K562 (cell line): Measurements from ENCODE around the gene FNBP1. TPM values are rescaled to one million over a fixed set of nuclear protein-coding genes. Genes with fewer than 3 reads are reported as not detected.

Experiments
- ATAC-seq: fragments of 200-7000 bp; cut with Tn5 transposase; 3 replicates; pipeline ENCODE4 v1.9.1; 2020; ENCODE audit warnings: moderate library complexity
- BruUV-seq: library from RNA; stranded (reverse); fragments of 400-500 nt; replicated peaks from 2 replicates; lab custom pipeline; 2021; lab: Mats Ljungman, UMichigan
- CTCF ChIA-PET: fragments of 300-600 bp; formaldehyde crosslinking; extraction: SDS; loops from one replicate; lab custom pipeline; 2021; ENCODE audit warnings: low intra/inter-chr PET ratio; lab: Yijun Ruan, JAX
- POLR2A ChIA-PET: fragments of 300-600, 350-650 bp; sonication (Branson Sonifier 250); formaldehyde crosslinking; extraction: SDS; loops from one replicate; lab custom pipeline; 2021; ENCODE audit warnings: antibody characterized with exemption, inconsistent platforms; lab: Yijun Ruan, JAX
- DNase-seq, 4 experiments: peaks; one replicate each; pipeline versions ENCODE4 v3.0.0 to v3.0.0-alpha.2; 2011 to 2018; ENCODE audit warnings: low spot score in 3 of 4, mixed read lengths in 3 of 4; ENCODE audit errors: extremely low read depth in 1 of 4
- FAIRE-seq: peaks from 2 replicates; lab custom pipeline; 2011; peaks lifted over from hg19 to GRCh38; lab: Jason Lieb, UNC
- H2AFZ ChIP-seq: 2 replicates; pipeline ENCODE4 v1.6.0; 2011; ENCODE audit warnings: low read depth, low read length, control low read depth, inconsistent platforms
- H3K27ac ChIP-seq: fragments of 200-600 bp; 3 replicates; pipeline ENCODE4 v1.8.0; 2011; ENCODE audit warnings: low read depth, mild to moderate bottlenecking, control low read depth, inconsistent platforms, low read length, moderate library complexity, mixed read lengths; ENCODE audit errors: extremely low read depth
- H3K27me3 ChIP-seq, 2 experiments: fragments of 300-600 bp in 1 of 2; 2 replicates in 1 of 2; 3 replicates in 1 of 2; pipeline versions ENCODE4 v1.6.0 to v1.8.0; 2011; ENCODE audit warnings: inconsistent platforms in 2 of 2, low read length in 2 of 2, mild to moderate bottlenecking in 1 of 2, mixed read lengths in 1 of 2, moderate library complexity in 1 of 2; ENCODE audit not compliant: control insufficient read depth in 2 of 2, insufficient read depth in 2 of 2
- H3K36me3 ChIP-seq: fragments of 300-600 bp; 3 replicates; pipeline ENCODE4 v1.8.0; 2011; ENCODE audit warnings: mild to moderate bottlenecking, low read length, inconsistent platforms; ENCODE audit not compliant: control insufficient read depth, insufficient read depth
- H3K4me1 ChIP-seq, 2 experiments: fragments of 200-600 bp in 1 of 2; replicated peaks in 1 of 2; 2 replicates in 1 of 2; 3 replicates in 1 of 2; pipeline versions ENCODE4 v1.5.1 to v1.8.0; 2011; ENCODE audit warnings: inconsistent platforms in 2 of 2, low read length in 2 of 2, mild to moderate bottlenecking in 1 of 2, mixed read lengths in 1 of 2, moderate library complexity in 1 of 2; ENCODE audit not compliant: control insufficient read depth in 2 of 2, insufficient read depth in 2 of 2
- H3K4me2 ChIP-seq: 2 replicates; pipeline ENCODE4 v1.6.1; 2011; ENCODE audit warnings: low read length, control low read depth, inconsistent platforms, mixed read lengths; ENCODE audit not compliant: insufficient read depth
- H3K4me3 ChIP-seq: fragments of 200-600 bp; sonication (generic), shearing (Covaris generic); 2 replicates; pipeline ENCODE4 v1.5.1; 2016; ENCODE audit warnings: control low read depth, inconsistent platforms
- H3K79me2 ChIP-seq: fragments of 200-600 bp; 3 replicates; pipeline ENCODE4 v1.8.0; 2011; ENCODE audit warnings: low read length, inconsistent platforms; ENCODE audit not compliant: control insufficient read depth, insufficient read depth
- H3K9ac ChIP-seq, 2 experiments: 2 replicates each; pipeline versions ENCODE4 v1.6.0 to v1.6.1; 2011; ENCODE audit warnings: low read depth in 2 of 2, low read length in 2 of 2, control low read depth in 1 of 2, inconsistent platforms in 1 of 2, mild to moderate bottlenecking in 1 of 2, mixed read lengths in 1 of 2; ENCODE audit not compliant: insufficient read depth in 1 of 2
- H3K9me1 ChIP-seq: one replicate; pipeline ENCODE4 v1.6.0; 2011; ENCODE audit warnings: inconsistent platforms, mild to moderate bottlenecking, low read length, moderate library complexity; ENCODE audit not compliant: control insufficient read depth, insufficient read depth
- H3K9me3 ChIP-seq: replicated peaks from 2 replicates; pipeline ENCODE4 v1.5.1; 2011; ENCODE audit warnings: low read depth, low read length, inconsistent platforms; ENCODE audit not compliant: control insufficient read depth, insufficient read depth
- H4K20me1 ChIP-seq: replicated peaks from 2 replicates; pipeline ENCODE4 v1.6.1; 2011; ENCODE audit warnings: low read length, inconsistent platforms, mixed read lengths; ENCODE audit not compliant: control insufficient read depth, insufficient read depth
- BRCA1 ChIP-seq, 2 experiments: fragments of 450-650 bp in 1 of 2; sonication (generic) in 1 of 2; formaldehyde crosslinking in 1 of 2; IDR thresholded peaks; 2 replicates each; pipeline versions ENCODE4 v1.5.0 to v1.6.1; 2017 to 2020; ENCODE audit warnings: mild to moderate bottlenecking in 1 of 2, missing genetic modification reagents in 1 of 2
- MGA ChIP-seq: fragments of 450-650 bp; IDR thresholded peaks from 2 replicates; pipeline ENCODE4 v1.6.1; 2016; ENCODE audit warnings: mild to moderate bottlenecking, moderate library complexity
- WGBS: fragments of 100-300 bp; shearing (Covaris generic); methylation state at CpG from one replicate; pipeline ENCODE4 v1.1.6; 2016; ENCODE audit warnings: low coverage, mixed read lengths; ENCODE audit not compliant: insufficient coverage; ENCODE audit errors: missing lambda C conversion rate; 5-methylcytosine and 5-hydroxymethylcytosine counted together
- in situ Hi-C: fragments of 300-500 bp; cut with MboI; formaldehyde crosslinking; loops from 4 replicates; pipeline ENCODE4 v1.15.0; 2018; ENCODE audit warnings: inconsistent platforms, mixed read lengths
- intact Hi-C: fragments of 100-400 bp; cut with micrococcal nuclease; formaldehyde crosslinking; loops from 2 replicates; pipeline ENCODE4 v1.14.2; 2022
- polyA plus RNA-seq, 8 experiments: library from polyadenylated mRNA; depleted of rRNA in 4 of 8; stranded (reverse) in 5 of 8; unstranded in 3 of 8; fragments of >200 nt; fragmentation: Nextera tagmentation in 2 of 8; fragmentation: Illumina TruSeq in 1 of 8; extraction: Ambion mirVana in 2 of 8; extraction: Trizol in 1 of 8; gene quantifications; 2 replicates each; pipeline versions ENCODE4 v1.2.1 to v1.2.3, GENCODE V29; 2011 to 2014; ENCODE audit warnings: inconsistent platforms in 1 of 8, missing spikeins in 1 of 8
- total RNA-seq, 7 experiments: library from RNA; depleted of rRNA in 6 of 7; stranded (reverse); fragments of >200 nt in 6 of 7; fragmentation: Illumina TruSeq in 2 of 7; extraction: Trizol in 2 of 7; gene quantifications; 2 replicates each; pipeline versions ENCODE4 v1.2.1 to v1.2.3, GENCODE V29; 2011 to 2021; ENCODE audit warnings: low replicate concordance in 1 of 7

The FNBP1 gene
- total and polyA plus RNA-seq, 9 of the 15 experiments (the other 6 are each of a cell fraction or from before 2014, with no cell fraction given) = 1.8 to 14.9 (median 7.6) TPM

DNA sequence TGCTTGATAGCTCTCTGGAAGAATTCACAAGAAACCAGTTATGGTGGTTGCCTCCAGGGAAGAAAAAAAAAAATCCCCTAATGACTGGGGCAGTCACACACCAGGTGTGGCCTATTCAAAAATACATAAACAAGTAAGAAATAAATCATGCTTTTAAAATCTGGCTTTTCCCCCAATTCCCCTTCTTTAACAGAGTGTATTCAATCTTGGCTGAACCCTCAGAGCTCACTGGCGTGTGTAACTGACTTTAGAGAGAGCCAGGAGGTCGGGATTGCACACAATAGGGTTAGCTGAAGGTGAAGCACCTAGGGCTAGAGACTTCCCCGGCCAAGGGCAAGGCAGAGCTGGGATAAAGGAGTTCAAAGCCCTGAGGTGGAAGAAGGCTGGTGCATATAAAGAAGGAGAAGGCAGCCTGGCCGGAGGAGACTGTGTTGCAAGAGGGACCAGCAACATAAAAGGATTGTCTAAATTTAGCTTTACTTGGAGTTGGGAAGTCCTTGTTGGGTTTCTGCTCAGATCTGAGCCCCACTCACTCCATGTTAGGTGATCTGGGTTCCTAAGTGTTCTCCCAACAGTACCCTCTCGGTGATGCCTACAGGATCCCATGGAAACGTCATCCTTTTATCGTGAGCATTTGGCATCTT is 19.7 kb downstream of the FNBP1 start:
- H3K9ac ChIP-seq = no peak overlapping the region
- no peaks in the 10 kb centered on the region for H3K79me2 ChIP-seq
- in situ Hi-C loops (no loop called here), intact Hi-C loops (no loop called here)
- H3K4me1 ChIP-seq = no peaks in the 10 kb centered on the region
- H3K9me3 ChIP-seq = no peaks in the 10 kb centered on the region
- WGBS = 32% methylated on average over 7 of the region's 7 CpGs
- no TSS peak for BruUV-seq
- ATAC-seq = no peak; the same call in 2 of the 3 replicates
- ChIA-PET CTCF (no interaction called here), POLR2A (interaction anchor here (0.6 kb wide), 1 partner anchor 27 kb away, joined by 3 read pairs; no protein-coding TSS in a partner anchor)
- no peak overlapping the region for H3K27ac ChIP-seq
- H3K27me3 ChIP-seq = no peaks in the 10 kb centered on the region
- no peak overlapping the region for H2AFZ ChIP-seq
- DNase-seq = no peak
- no peaks in the 10 kb centered on the region for H4K20me1 ChIP-seq
- H3K36me3 ChIP-seq = no peaks in the 10 kb centered on the region
- no peak for FAIRE-seq
- H3K4me3 ChIP-seq = no peak overlapping the region
- H3K4me2 ChIP-seq = no peak overlapping the region
- TF ChIP-seq MGA (no peak), BRCA1 (IDR thresholded peaks at IDR 0.05) (no peak), BRCA1 (CRISPR knock-in tag; IDR thresholded peaks at IDR 0.05) (no peak)
- H3K9me1 ChIP-seq = no peaks in the 10 kb centered on the region
